PC-9 (cell line): ENCODE data around the gene CALCOCO2.

Experiments used
- CTCF ChIP-seq: fragments of 200-600 bp; sonication (generic); conservative IDR thresholded peaks from 2 replicates; pipeline ENCODE4 v1.6.1; 2017; ENCODE audit warnings: mixed run types, antibody characterized with exemption, mild to moderate bottlenecking, moderate library complexity
- EZH2 ChIP-seq: fragments of 200-600 bp; sonication (generic); IDR thresholded peaks from 2 replicates; pipeline ENCODE4 v1.8.0; 2017; ENCODE audit warnings: antibody characterized with exemption, low read depth

GRCh38 chr17:48860456-48860855 is 29.6 kb downstream of the CALCOCO2 start:
- TF ChIP-seq CTCF (no peak), EZH2 (no peak)
